Caco-2 (cell line): ENCODE data around the gene MRPS18A. TPM values are rescaled to one million over a fixed set of nuclear protein-coding genes. Genes with fewer than 3 reads are reported as not detected.

Experiments
- BruUV-seq: library from RNA; stranded (reverse); fragments of 400-500 nt; replicated peaks from 2 replicates; lab custom pipeline; 2021; lab: Mats Ljungman, UMichigan
- CTCF ChIA-PET: fragments of 300-600 bp; sonication (Branson Sonifier 250); formaldehyde crosslinking; loops from one replicate; lab custom pipeline; 2022; ENCODE audit warnings: antibody characterized with exemption; lab: Charles Lee
- POLR2A ChIA-PET: fragments of 300-600 bp; sonication (Branson Sonifier 250); formaldehyde crosslinking; loops from one replicate; lab custom pipeline; 2022; ENCODE audit warnings: antibody characterized with exemption; lab: Charles Lee
- DNase-seq, 2 experiments: peaks; one replicate each; pipeline versions ENCODE4 v3.0.0 to v3.0.0-alpha.2; 2020 to 2022
- H3K27me3 ChIP-seq: replicated peaks from 2 replicates; pipeline ENCODE4 v1.6.0; 2011; ENCODE audit warnings: low read length; ENCODE audit not compliant: control insufficient read depth, insufficient read depth
- H3K36me3 ChIP-seq: 2 replicates; pipeline ENCODE4 v1.5.1; 2011; ENCODE audit warnings: low read length; ENCODE audit not compliant: control insufficient read depth, insufficient read depth
- H3K4me1 ChIP-seq: fragments of 250-450 bp; sonication (Bioruptor Pico); 2 replicates; pipeline ENCODE4 v1.5.1; 2020; ENCODE audit warnings: mild to moderate bottlenecking
- H3K4me3 ChIP-seq: 2 replicates; pipeline ENCODE4 v1.5.1; 2011; ENCODE audit warnings: low read depth, mild to moderate bottlenecking, control low read depth, low read length
- H3K9me3 ChIP-seq: fragments of 250-450 bp; sonication (Bioruptor Pico); 2 replicates; pipeline ENCODE4 v1.5.1; 2020; ENCODE audit warnings: mild to moderate bottlenecking, moderate library complexity
- H3K27ac Mint-ChIP-seq: one replicate; pipeline ENCODE4 v1.8.0; 2022; ENCODE audit warnings: mixed read lengths; ENCODE audit not compliant: unreplicated experiment
- H3K27me3 Mint-ChIP-seq: one replicate; pipeline ENCODE4 v1.8.0; 2022; ENCODE audit warnings: mixed read lengths; ENCODE audit not compliant: insufficient read depth, unreplicated experiment
- H3K36me3 Mint-ChIP-seq: one replicate; pipeline ENCODE4 v1.8.0; 2022; ENCODE audit warnings: mild to moderate bottlenecking, mixed read lengths; ENCODE audit not compliant: insufficient read depth, unreplicated experiment
- H3K4me1 Mint-ChIP-seq: one replicate; pipeline ENCODE4 v1.8.0; 2022; ENCODE audit warnings: low read depth, mixed read lengths; ENCODE audit not compliant: unreplicated experiment
- H3K4me3 Mint-ChIP-seq: one replicate; pipeline ENCODE4 v1.8.0; 2022; ENCODE audit warnings: mild to moderate bottlenecking, moderate library complexity, mixed read lengths; ENCODE audit not compliant: unreplicated experiment
- H3K9me3 Mint-ChIP-seq: one replicate; pipeline ENCODE4 v1.8.0; 2022; ENCODE audit warnings: mixed read lengths; ENCODE audit not compliant: unreplicated experiment
- CTCF ChIP-seq, 2 experiments: fragments of 200-600 bp in 1 of 2; IDR thresholded peaks; 1 replicate in 1 of 2; 2 replicates in 1 of 2; pipeline versions ENCODE4 v1.5.1 to v1.8.0; 2011 to 2022; ENCODE audit warnings: antibody characterized with exemption in 1 of 2, control low read depth in 1 of 2, inconsistent platforms in 1 of 2, low read depth in 1 of 2, low read length in 1 of 2, mild to moderate bottlenecking in 1 of 2, moderate library complexity in 1 of 2; ENCODE audit not compliant: insufficient read depth in 1 of 2, severe bottlenecking in 1 of 2, unreplicated experiment in 1 of 2
- intact Hi-C: fragments of 100-400 bp; cut with micrococcal nuclease; formaldehyde crosslinking; loops from one replicate; pipeline ENCODE4 v1.10.0; 2022; ENCODE audit not compliant: unreplicated experiment
- total RNA-seq: library from RNA; stranded (reverse); gene quantifications from 2 replicates; pipeline ENCODE4 v1.2.3, GENCODE V29; 2022

MRPS18A gene
- total RNA-seq, 1 experiment from 2014 or later, result 66.7 TPM

DNA sequence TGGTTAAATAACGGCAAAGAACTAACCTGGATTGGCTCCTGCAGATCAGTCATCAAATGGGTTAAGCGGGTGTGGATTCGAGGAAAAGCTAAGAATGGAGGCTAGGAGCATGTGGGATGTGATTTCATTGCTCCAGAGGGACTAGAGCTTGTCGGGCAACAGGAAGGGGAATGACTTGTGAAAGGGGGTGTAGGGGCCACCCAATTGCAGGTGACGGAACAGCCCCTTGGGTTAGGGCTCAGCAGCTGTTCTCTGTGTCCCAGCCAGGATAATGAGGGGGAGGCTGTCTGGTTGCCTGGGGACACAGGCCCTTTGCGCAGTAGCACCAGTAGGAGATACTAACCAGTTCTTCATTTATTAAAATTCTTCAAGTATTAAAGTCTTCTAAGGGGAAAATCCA lies 25.0 kb upstream of the MRPS18A start:
- Mint-ChIP-seq H3K4me1 (no peaks in the 10 kb centered on the region), H3K9me3 (peaks cover 10% of the 10 kb centered on the region), H3K4me3 (no peak overlapping the region), H3K36me3 (no peaks in the 10 kb centered on the region), H3K27me3 (peaks cover 4% of the 10 kb centered on the region), H3K27ac (no peak overlapping the region)
- Histone ChIP-seq H3K9me3 (no peaks in the 10 kb centered on the region), H3K36me3 (no peaks in the 10 kb centered on the region), H3K27me3 (no peaks in the 10 kb centered on the region), H3K4me1 (no peaks in the 10 kb centered on the region), H3K4me3 (no peak overlapping the region)
- DNase-seq, result no peak
- CTCF ChIA-PET, result no interaction called here
- no TSS peak for BruUV-seq
- intact Hi-C loops, result no loop called here
- no peak for TF ChIP-seq CTCF (IDR thresholded peaks at IDR 0.05; ENCODE audit: insufficient read depth in 1 of 2, low read depth in 1 of 2, low read length in 1 of 2, severe bottlenecking in 1 of 2, unreplicated experiment in 1 of 2)
- POLR2A ChIA-PET, result no interaction called here

DNA sequence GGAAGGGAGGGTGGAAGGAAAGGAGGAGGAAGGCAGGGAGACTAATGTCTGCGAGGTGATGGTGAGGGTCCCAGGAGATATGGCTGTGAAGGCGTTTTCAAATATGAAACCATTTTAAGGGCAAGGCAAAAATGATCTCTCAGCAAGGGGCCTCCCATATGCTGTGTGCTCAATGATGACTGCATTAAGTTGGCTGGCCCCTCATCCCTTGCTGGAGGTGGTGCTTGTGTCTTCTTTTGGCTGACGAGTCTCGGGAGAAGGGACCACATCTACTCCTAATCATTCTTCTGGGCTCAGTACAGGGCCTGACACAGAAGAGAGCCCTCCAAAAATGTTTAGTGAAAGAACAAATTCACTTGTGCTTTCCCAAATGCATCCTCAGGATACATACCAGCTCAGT lies 23.0 kb upstream of the MRPS18A start:
- H3K4me3 ChIP-seq, result no peak overlapping the region
- TF ChIP-seq CTCF (IDR thresholded peaks at IDR 0.05; ENCODE audit: insufficient read depth in 1 of 2, low read depth in 1 of 2, low read length in 1 of 2, severe bottlenecking in 1 of 2, unreplicated experiment in 1 of 2), result no peak
- Mint-ChIP-seq H3K4me1 (peaks cover 8% of the 10 kb centered on the region), H3K36me3 (no peaks in the 10 kb centered on the region), H3K27ac (no peak overlapping the region), H3K27me3 (peaks cover 4% of the 10 kb centered on the region), H3K9me3 (peaks cover 10% of the 10 kb centered on the region), H3K4me3 (no peak overlapping the region)
- no peak for DNase-seq
- BruUV-seq, result no TSS peak
- H3K36me3 ChIP-seq, result no peaks in the 10 kb centered on the region
- CTCF ChIA-PET, result no interaction called here
- no peaks in the 10 kb centered on the region for H3K9me3 ChIP-seq
- intact Hi-C loops, result no loop called here
- no peaks in the 10 kb centered on the region for H3K4me1 ChIP-seq
- H3K27me3 ChIP-seq, result no peaks in the 10 kb centered on the region
- POLR2A ChIA-PET, result no interaction called here

DNA sequence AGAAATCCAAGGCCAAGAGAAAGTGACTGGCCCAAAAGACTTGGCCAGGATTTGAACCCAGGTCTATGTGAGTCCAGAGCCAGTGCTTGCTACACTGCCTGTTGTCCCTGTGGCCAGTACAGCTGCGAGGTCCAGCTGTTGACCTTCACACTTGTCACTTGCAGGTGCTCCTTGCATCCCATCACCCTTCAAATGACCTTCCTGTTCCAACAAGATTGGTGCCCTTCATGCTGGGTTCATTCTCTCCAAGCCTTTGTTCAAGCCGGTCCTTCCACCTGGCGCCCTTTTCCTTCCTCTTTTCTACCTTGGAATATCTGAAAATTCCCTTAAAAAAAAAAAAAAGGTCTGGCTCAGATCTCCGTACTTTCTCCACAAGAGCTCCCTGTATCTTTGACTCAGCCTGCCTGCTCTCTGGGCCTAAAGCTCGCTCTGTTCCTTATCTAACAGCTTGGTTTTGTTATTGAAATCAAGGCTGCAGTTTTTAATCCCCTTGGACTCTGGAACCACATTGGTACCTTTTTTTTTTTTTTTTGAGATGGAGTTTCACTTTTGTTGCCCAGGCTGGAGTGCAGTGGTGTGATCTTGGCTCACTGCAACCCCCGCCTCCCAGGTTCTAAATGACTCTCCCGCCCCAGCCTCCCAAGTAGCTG lies 22.2 kb upstream of the MRPS18A start:
- intact Hi-C loops, result no loop called here
- TF ChIP-seq CTCF (IDR thresholded peaks at IDR 0.05; ENCODE audit: insufficient read depth in 1 of 2, low read depth in 1 of 2, low read length in 1 of 2, severe bottlenecking in 1 of 2, unreplicated experiment in 1 of 2), result no peak
- Mint-ChIP-seq H3K4me3 (no peak overlapping the region), H3K27ac (no peak overlapping the region), H3K9me3 (peaks cover 10% of the 10 kb centered on the region), H3K36me3 (no peaks in the 10 kb centered on the region), H3K27me3 (peaks cover 4% of the 10 kb centered on the region), H3K4me1 (peaks cover 13% of the 10 kb centered on the region)
- ChIA-PET CTCF (interaction anchor here (0.7 kb wide), 2 partner anchors 95 to 1211 kb away, joined by 4 to 8 read pairs; no protein-coding TSS in a partner anchor), POLR2A (interaction anchor here (1.7 kb wide), 1 partner anchor 80 kb away, joined by 7 read pairs; no protein-coding TSS in a partner anchor)
- Histone ChIP-seq H3K4me1 (peaks cover 6% of the 10 kb centered on the region), H3K27me3 (no peaks in the 10 kb centered on the region), H3K4me3 (no peak overlapping the region), H3K36me3 (no peaks in the 10 kb centered on the region), H3K9me3 (no peaks in the 10 kb centered on the region)
- no TSS peak for BruUV-seq
- no peak for DNase-seq
